ENCODE results near the gene PTPN6.

PTPN6 gene

DNA sequence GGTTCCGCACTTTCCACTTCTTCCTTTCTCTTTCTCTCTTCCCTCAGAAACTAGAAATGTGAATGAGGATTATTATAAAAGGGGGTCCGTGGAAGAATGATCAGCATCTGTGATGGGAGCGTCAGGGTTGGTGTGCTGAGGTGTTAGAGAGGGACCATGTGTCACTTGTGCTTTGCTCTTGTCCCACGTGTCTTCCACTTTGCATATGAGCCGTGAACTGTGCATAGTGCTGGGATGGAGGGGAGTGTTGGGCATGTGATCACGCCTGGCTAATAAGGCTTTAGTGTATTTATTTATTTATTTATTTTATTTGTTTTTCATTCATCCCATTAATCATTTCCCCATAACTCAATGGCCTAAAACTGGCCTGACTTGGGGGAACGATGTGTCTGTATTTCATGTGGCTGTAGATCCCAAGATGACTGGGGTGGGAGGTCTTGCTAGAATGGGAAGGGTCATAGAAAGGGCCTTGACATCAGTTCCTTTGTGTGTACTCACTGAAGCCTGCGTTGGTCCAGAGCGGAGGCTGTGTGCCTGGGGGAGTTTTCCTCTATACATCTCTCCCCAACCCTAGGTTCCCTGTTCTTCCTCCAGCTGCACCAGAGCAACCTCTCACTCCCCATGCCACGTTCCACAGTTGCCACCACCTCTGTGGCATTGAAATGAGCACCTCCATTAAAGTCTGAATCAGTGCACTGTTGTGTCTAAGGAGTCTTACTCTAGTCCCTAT is 28.0 kb upstream of the PTPN6 start:
- DNase-seq (ENCODE audit: low read depth), result no peak

DNA sequence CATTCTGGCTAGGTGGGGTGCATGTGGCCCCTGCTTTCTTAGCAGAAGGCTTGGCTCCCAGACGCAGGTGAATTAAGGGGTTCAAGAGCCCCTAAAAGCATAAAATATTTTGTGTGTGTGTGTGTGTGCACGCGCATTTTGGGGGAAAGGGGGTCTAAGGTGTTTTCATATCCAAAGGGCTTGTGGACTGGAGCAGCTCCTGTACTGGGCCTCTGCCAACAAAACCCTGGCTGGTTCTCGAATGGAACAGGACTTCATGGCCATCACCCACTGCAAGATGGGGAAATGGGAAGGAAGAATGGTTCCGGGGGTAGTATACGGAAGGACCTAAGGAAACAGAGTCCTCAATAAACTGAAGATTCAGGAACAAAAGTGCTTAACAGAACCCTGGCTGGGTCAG is 27.3 kb upstream of the PTPN6 start:
- DNase-seq (ENCODE audit: low read depth), result no peak

DNA sequence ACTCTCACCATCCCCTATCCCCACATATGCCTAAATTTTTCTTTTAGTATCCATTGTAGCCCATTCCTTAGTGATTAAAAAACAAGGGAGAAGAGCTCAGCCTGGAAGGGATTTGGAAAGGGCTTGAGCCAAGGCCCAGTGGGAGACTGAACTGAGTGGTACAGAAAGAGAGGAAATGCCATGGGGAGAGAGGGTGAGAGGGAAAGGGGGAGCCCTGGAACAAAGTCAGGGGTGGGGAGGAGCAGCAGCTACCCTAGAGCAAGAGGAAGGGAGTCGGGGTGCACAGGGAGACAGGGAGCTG is 26.0 kb upstream of the PTPN6 start:
- DNase-seq (ENCODE audit: low read depth), result no peak

GRCh38 chr12:6925540-6926279 is 25.4 kb upstream of the PTPN6 start:
- peak; percentile 89 for DNase-seq (ENCODE audit: low read depth)

DNA sequence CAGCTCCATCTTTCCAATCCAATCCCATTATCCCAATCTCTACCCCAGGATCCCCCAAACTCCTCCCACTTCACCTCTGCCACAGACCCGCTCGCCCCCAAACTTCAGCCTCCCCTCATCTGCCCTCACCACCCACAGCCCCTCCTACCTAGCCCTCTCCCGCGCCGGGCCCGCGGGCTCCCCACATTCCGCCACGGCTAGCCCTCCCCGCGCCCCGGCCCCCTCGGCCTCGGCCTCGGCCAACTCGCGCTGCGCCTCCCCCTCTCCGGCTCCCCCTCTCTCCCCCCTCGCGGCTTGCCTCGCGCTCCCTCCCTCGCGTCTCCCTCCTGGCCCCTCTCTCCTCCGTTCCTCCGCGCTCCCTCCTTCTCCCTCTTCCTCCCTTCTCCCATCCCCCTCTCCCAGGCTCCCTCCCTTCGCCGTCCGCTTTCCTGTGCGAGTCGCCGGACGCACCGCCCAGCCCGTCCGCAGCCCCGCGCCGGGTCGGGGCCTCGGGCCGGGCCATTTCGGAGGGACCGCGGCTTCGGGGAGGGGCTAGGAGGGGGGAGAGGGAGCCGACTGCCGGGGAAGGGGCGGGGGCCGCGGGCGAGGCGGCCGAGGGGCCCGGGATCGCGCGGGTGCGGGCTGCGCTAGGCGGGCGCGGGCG is 23.7 kb upstream of the PTPN6 start, which contains the start of gene ATN1:
Gene ATN1 (plus strand): TSS at position 581 of the 643 bp plus-strand sequence. CDS start 6,043 bp downstream, outside the sequence.
- DNase-seq (ENCODE audit: low read depth), result peak; percentile 57

GRCh38 chr12:6928022-6928702 is 23.0 kb upstream of the PTPN6 start:
- no peak for DNase-seq (ENCODE audit: low read depth)

DNA sequence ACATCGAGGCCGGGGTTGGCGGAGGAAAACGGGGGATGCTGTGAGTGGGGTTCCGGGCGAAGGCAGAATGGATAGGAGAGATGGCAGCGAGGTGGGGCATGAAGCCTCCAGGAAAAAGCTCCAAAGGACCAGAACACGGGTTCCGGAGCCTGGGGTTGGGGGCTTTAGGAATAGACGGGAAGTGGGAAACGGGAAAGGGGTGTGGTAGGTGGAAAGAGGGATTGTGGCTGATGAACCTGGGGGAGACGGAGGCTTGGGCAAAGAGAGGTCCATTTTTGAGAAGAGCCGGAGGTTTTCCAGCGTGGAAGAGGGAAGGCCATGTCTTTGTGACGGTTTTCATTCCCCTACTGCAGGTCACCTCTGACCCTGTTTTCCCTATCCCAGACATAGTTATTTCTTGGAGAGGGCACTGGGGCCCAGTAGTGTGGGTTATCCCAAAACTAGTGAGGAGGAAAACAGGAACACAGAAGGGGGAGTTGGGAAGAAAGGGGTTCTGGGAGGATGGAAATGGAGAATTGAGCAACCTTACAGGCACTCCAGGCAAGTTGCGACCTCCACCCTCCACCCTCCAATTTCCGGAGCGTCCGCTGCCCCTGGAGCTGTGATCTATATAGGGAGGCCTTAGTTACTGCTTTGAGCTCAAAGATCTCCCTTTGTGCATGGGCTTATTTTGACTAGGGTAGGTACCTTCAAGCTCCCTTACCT is 22.3 kb upstream of the PTPN6 start:
- DNase-seq (ENCODE audit: low read depth), result no peak

DNA sequence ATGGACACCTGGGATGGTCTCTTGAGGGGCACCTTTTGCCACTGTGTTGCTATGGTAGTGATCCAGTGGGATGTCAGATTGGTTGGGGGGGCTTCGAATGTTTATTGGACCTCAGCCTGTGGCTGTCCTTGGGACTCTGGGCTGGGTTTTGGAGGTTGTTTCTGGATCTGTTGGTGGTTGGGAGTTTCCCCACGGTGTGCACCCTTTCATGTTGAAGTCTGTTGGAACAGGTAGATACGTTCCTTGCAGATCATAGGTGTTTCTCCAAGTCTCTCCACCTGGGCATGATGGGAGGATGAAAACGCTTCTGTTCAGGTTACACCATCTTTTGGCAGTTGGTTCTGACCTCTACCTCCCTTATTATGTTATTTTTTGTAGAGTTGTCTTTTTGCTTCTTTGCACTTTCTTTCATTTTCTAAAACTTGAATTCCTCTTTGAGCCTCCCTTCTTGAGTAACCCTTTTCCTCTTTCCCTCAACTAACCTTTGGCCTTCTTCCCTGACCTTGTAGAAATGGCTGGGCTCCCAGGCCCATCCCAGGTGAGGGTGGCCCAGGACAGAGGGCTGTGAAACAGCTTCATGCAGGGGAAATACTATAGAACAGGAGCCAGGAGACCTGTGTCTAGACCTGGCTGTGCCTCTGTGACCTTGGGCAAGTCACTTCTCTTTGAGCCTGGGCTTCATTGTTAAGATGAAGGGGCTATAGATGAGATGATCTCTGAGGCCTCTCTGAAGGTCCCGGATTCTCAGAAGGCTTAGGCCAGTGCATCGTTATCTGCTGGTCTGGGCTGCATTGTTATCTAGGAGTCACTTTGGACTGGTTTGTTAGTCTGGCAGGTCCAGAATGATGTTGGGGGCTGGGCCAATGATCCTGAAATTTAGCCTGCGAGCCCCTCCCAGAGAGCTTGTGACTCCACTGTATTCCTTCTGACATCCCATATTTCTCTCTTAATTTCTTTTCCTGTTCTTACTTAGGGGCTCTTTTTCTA is 21.4 kb upstream of the PTPN6 start:
- DNase-seq (ENCODE audit: low read depth), result no peak

DNA sequence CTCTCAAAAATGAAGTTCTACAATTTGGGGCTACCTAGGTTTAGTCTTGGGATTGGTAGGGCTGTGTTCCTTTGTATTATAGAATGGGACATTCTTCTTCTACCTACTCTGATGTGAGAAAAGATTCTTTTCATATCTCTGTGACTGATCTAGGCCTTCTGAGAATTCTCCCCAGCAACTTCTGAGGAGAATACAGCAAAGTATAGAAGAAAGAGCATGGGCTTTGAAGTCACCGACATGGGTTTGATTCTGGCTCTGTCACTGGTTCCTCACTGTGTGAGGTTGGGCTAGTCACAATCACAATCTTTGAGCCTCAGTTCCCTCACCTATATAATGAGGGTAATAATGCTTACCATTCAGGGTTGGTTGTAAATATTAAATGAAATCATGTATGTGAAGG is 18.4 kb upstream of the PTPN6 start:
- DNase-seq (ENCODE audit: low read depth), result no peak

DNA sequence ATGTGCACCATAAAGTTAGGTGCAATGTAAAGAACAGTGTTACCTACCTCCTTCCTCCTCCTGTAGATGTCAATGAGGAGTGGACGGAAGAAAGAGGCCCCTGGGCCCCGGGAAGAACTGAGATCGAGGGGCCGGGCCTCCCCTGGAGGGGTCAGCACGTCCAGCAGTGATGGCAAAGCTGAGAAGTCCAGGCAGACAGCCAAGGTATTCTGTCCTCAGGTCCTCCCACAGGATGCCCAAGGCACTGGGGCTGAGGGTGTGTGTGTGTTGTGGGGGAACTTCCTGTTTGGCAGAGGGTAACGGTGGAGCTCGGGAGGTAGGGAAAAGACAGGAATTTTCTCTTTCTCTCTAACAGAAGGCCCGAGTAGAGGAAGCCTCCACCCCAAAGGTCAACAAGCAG is 17.0 kb upstream of the PTPN6 start:
- no peak for DNase-seq (ENCODE audit: low read depth)

DNA sequence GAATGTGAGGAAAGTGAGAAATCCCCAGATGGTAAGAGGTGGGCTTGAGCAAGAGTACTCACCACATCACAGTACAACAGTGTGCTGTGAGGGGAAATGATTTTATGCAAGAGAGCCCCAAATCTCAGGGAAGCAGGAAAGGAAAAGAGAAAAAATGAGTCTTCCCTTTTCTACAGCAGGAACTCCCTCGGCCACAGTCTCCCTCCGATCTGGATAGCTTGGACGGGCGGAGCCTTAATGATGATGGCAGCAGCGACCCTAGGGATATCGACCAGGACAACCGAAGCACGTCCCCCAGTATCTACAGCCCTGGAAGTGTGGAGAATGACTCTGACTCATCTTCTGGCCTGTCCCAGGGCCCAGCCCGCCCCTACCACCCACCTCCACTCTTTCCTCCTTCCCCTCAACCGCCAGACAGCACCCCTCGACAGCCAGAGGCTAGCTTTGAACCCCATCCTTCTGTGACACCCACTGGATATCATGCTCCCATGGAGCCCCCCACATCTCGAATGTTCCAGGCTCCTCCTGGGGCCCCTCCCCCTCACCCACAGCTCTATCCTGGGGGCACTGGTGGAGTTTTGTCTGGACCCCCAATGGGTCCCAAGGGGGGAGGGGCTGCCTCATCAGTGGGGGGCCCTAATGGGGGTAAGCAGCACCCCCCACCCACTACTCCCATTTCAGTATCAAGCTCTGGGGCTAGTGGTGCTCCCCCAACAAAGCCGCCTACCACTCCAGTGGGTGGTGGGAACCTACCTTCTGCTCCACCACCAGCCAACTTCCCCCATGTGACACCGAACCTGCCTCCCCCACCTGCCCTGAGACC is 15.6 kb upstream of the PTPN6 start:
- no peak for DNase-seq (ENCODE audit: low read depth)

- no peak for DNase-seq (ENCODE audit: low read depth)
These were observed 14.9 kb upstream of the PTPN6 start for GRCh38 chr12:6936194-6936635.

- no peak for DNase-seq (ENCODE audit: low read depth)
These were observed 14.3 kb upstream of the PTPN6 start for GRCh38 chr12:6936636-6937480.

DNA sequence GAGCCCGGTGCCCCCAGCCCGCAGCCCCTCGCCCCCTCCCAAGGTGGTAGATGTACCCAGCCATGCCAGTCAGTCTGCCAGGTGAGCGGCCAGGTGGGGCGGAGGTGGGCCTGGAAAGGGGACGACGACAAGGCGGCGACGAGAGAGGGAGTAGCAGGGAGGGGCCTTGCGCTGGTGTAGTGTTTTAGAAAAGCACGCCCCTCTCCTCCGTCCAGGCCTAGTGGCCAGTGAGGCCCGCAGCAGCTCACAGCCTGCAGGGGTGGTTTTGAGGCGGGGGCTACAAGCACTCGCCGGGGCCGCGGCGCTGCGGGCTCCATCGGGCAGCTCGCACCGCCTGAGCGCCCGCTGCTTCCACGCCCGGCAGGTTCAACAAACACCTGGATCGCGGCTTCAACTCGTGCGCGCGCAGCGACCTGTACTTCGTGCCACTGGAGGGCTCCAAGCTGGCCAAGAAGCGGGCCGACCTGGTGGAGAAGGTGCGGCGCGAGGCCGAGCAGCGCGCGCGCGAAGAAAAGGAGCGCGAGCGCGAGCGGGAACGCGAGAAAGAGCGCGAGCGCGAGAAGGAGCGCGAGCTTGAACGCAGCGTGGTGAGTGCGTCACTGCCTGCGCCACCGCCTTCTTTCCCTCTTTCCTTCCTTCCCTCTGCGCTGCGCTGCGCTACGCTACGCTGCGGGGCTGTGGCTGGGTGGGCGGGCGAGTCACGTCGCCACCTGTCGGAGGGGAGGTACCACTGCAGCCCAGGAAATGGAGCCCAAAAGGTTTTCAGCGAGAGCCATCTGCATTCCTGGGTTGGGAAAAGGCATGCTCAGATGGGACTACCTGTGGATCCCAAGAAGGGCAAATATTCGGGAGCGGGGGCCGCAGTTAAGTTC is 13.4 kb upstream of the PTPN6 start:
- no peak for DNase-seq (ENCODE audit: low read depth)

GRCh38 chr12:6938353-6939190 is 12.6 kb upstream of the PTPN6 start:
- DNase-seq (ENCODE audit: low read depth), result no peak

DNA sequence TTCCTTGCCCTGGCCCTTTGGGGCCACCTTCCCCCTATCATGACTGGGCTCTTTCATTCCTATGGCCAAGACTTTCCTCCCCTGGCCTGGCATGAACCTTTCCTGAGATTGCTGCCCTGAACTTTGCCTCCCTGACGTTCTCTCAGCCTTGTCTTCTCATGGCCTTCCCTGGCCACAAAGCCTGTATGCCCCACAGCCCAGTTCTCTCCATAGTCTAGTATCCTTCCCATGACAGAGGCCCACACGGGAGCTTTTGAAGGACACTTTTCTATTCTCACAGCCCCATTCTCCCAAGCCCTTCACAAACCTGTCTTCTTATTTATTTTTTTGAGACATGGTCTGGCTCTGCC is 12.0 kb upstream of the PTPN6 start:
- no peak for DNase-seq (ENCODE audit: low read depth)

DNA sequence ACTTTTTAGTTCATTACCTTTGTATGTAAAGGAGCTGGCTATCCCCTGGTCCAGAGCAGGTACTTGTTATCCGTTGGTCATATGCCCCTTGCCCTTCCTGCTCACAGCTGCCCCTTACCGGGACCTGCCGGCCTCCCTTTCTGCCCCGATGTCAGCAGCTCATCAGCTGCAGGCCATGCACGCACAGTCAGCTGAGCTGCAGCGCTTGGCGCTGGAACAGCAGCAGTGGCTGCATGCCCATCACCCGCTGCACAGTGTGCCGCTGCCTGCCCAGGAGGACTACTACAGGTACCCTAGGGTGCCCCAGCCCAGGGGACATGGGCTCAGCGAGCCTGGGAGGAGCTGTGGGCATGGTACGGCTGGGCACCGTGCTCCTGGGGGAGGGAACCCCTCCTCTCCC is 9.9 kb upstream of the PTPN6 start:
- no peak for DNase-seq (ENCODE audit: low read depth)
